ENCODE measurements around the gene POLR1E. TPM values are rescaled to one million over a fixed set of nuclear protein-coding genes. Genes with fewer than 3 reads are reported as not detected.

Gene POLR1E
- total and polyA plus RNA-seq, 8 donors: 5.5 to 26.4 (median 18.6) TPM

DNA sequence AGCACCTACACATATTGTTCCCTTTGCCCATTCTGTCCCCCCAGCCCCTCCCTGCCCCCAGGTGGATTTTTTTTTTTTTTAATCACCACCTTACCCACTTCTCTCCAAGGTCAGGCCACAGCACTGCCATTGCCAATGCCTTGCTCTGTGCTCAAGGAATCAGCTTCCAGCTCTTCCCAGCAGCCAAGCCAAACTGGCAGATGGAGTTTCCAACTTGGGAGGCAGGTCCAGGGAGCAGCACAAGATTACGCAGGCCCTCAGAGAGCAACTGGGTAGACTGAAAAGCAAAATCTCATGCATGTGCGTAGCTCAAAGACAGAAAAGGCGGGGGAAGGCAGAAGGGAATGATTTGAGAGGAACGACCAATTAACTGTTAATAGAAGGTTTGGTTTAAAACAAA lies 48.1 kb upstream of the POLR1E start:
- 94 to 98% (median 95%) methylated on average over 4 of the region's 4 CpGs for WGBS, 5 donors
- intact Hi-C loops (cut with DNase I; ENCODE audit: low total_unique reads): no loop called here
- H3K27me3 ChIP-seq: no peaks in the 10 kb centered on the region
- H3K4me3 ChIP-seq: no peak overlapping the region
- no peaks in the 10 kb centered on the region for H3K9me3 ChIP-seq
- H3K36me3 ChIP-seq: peaks cover 41 to 100% (median 98%) of the 10 kb centered on the region in 4 donors
- TF ChIP-seq POLR2A (IDR thresholded peaks at IDR 0.05) (no peak), POLR2AphosphoS5 (IDR thresholded peaks at IDR 0.05) (no peak), EP300 (IDR thresholded peaks at IDR 0.05) (no peak)
- TF ChIP-seq, protein P1, sequence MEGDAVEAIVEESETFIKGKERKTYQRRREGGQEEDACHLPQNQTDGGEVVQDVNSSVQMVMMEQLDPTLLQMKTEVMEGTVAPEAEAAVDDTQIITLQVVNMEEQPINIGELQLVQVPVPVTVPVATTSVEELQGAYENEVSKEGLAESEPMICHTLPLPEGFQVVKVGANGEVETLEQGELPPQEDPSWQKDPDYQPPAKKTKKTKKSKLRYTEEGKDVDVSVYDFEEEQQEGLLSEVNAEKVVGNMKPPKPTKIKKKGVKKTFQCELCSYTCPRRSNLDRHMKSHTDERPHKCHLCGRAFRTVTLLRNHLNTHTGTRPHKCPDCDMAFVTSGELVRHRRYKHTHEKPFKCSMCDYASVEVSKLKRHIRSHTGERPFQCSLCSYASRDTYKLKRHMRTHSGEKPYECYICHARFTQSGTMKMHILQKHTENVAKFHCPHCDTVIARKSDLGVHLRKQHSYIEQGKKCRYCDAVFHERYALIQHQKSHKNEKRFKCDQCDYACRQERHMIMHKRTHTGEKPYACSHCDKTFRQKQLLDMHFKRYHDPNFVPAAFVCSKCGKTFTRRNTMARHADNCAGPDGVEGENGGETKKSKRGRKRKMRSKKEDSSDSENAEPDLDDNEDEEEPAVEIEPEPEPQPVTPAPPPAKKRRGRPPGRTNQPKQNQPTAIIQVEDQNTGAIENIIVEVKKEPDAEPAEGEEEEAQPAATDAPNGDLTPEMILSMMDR (IDR thresholded peaks at IDR 0.05): no peak
- no peak overlapping the region for H3K27ac ChIP-seq
- DNase-seq: no peak
- peaks cover 0 to 34% (median 17%) of the 10 kb centered on the region in 4 donors for H3K4me1 ChIP-seq

DNA sequence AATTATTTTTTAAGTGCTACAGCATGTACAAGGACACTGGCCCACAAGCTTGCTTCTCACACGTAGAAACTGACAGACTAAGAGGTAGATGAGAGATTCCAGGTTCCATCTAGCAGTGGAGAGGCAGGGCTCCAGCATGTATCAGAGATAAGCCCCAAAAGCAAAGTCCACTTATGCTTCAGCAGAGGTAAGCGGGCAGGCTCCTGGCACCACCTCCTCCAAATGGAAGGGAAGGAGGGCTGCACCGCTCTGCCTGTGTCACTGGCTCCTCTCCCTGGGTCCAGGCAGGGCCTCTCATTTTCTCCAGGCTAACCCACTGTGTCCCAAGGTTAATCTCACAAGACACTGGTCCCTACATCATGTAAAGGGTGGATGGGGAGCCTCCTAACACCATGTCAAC lies 47.4 kb upstream of the POLR1E start:
- Histone ChIP-seq H3K27me3 (no peaks in the 10 kb centered on the region), H3K9me3 (no peaks in the 10 kb centered on the region), H3K4me1 (peaks cover 0 to 39% (median 14%) of the 10 kb centered on the region in 4 donors), H3K36me3 (peaks cover 41 to 97% (median 94%) of the 10 kb centered on the region in 4 donors), H3K27ac (no peak overlapping the region), H3K4me3 (no peak overlapping the region)
- TF ChIP-seq, protein P1 (IDR thresholded peaks at IDR 0.05): no peak
- TF ChIP-seq POLR2AphosphoS5 (IDR thresholded peaks at IDR 0.05): no peak
- TF ChIP-seq EP300 (IDR thresholded peaks at IDR 0.05): no peak
- no peak for TF ChIP-seq POLR2A (IDR thresholded peaks at IDR 0.05)
- DNase-seq: no peak
- WGBS, 5 donors: 36 to 62% (median 45%) methylated on average over 3 of the region's 3 CpGs
- intact Hi-C loops (cut with DNase I; ENCODE audit: low total_unique reads): no loop called here

DNA sequence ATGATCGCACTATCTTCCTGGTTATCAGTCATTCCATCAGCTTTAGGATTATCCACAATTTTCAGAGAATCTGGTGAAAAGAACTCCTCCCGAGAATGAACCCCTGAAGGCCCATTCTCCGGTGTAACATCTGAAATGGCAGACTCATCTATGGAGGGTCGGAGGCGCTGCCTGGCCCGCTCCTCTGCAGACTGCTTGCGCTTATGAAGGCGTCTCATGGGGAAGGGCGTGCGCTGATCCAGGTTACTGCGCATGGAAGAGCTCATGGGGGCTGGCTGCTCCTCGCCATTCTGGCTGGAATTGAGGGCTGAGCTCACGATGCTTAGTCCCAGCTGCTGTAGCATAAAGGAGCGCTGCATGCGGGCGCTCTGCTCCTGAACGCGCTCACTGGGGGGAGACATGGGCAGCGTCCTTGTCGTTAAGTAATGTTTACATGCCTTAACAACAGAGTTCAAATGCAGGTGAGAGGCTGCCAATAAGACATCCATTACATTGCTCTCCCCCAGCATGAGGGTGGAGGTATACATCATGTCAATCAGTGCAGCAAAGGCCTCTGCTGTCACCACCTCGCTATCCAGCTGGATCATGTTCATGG lies 43.9 kb upstream of the POLR1E start:
- H3K27me3 ChIP-seq: no peaks in the 10 kb centered on the region
- 84 to 89% (median 86%) methylated on average over 20 to 21 of the region's 21 CpGs for WGBS, 5 donors
- no peak for DNase-seq
- peaks cover 6 to 58% (median 23%) of the 10 kb centered on the region in 4 donors for H3K4me1 ChIP-seq
- no peak overlapping the region for H3K27ac ChIP-seq
- intact Hi-C loops (cut with DNase I; ENCODE audit: low total_unique reads): no loop called here
- H3K36me3 ChIP-seq: peaks cover 32 to 66% (median 59%) of the 10 kb centered on the region in 4 donors
- TF ChIP-seq, protein P1 (IDR thresholded peaks at IDR 0.05): no peak
- no peak for TF ChIP-seq EP300 (IDR thresholded peaks at IDR 0.05)
- TF ChIP-seq POLR2A (IDR thresholded peaks at IDR 0.05): no peak
- no peak for TF ChIP-seq POLR2AphosphoS5 (IDR thresholded peaks at IDR 0.05)
- no peak overlapping the region for H3K4me3 ChIP-seq
- no peaks in the 10 kb centered on the region for H3K9me3 ChIP-seq

DNA sequence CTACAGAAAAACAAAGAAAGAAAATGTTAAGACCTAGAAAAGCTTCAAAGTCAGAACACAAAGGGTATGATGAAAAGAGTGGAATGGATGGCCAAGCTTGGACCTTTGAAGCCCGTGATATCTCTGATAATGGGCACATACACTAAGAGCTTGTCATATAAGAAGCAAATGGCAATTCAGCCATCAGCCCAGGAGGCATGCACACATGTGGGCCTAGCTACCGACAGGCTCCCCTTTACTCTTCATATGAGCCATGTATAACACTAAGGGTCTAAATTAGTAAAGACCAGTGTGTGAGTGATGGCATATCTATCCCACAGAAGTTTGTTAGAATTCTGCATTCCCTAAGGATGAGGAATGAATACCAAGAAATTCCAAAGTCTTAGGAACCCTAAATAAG lies 43.2 kb upstream of the POLR1E start:
- H3K27me3 ChIP-seq: no peaks in the 10 kb centered on the region
- 84 to 95% (median 92%) methylated on average over 2 of the region's 2 CpGs for WGBS, 5 donors
- no peak for DNase-seq
- H3K4me3 ChIP-seq: no peak overlapping the region
- intact Hi-C loops (cut with DNase I; ENCODE audit: low total_unique reads): no loop called here
- peaks cover 6 to 65% (median 23%) of the 10 kb centered on the region in 4 donors for H3K4me1 ChIP-seq
- peaks cover 25 to 59% (median 52%) of the 10 kb centered on the region in 4 donors for H3K36me3 ChIP-seq
- H3K27ac ChIP-seq: no peak overlapping the region
- H3K9me3 ChIP-seq: no peaks in the 10 kb centered on the region
- TF ChIP-seq POLR2AphosphoS5 (IDR thresholded peaks at IDR 0.05) (no peak), EP300 (IDR thresholded peaks at IDR 0.05) (no peak)

DNA sequence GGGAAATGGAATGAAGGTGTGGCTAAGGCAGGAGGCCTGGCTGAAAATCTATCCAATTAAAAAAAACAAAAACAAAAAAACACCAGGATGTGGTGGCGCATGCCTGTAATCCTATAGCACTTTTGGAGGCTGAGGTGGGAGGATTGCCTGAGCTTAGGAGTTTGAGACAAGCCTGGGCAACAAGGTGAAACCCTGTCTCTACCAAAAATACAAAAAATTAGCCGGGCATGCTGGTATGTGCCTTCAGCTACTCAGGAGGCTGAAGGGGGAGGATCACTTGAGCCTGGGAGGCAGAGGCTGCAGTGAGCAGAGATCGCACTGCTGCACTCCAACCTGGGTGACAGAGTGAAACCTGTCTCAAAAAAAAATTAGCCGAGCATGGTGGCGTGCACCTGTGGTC lies 42.2 kb upstream of the POLR1E start:
- no peaks in the 10 kb centered on the region for H3K27me3 ChIP-seq
- peaks cover 6 to 62% (median 18%) of the 10 kb centered on the region in 4 donors for H3K4me1 ChIP-seq
- intact Hi-C loops (cut with DNase I; ENCODE audit: low total_unique reads): no loop called here
- H3K27ac ChIP-seq: no peak overlapping the region
- H3K36me3 ChIP-seq: peaks cover 22 to 49% (median 45%) of the 10 kb centered on the region in 4 donors
- 89 to 98% (median 97%) methylated on average over 5 of the region's 5 CpGs for WGBS, 5 donors
- no peak for TF ChIP-seq POLR2A (IDR thresholded peaks at IDR 0.05)
- TF ChIP-seq, protein P1 (IDR thresholded peaks at IDR 0.05): no peak
- no peak for TF ChIP-seq POLR2AphosphoS5 (IDR thresholded peaks at IDR 0.05)
- TF ChIP-seq EP300 (IDR thresholded peaks at IDR 0.05): no peak
- DNase-seq: no peak
- H3K4me3 ChIP-seq: no peak overlapping the region
- no peaks in the 10 kb centered on the region for H3K9me3 ChIP-seq

Measured in stomach (tissue), 9 donors.